Measurements from ENCODE around the gene PRDX1.
A peak's percentile ranks its signal among the peaks of the same experiment; 100 is the strongest.
"Not testable (repeated sequence)": the region's sequence is repeated elsewhere in the genome, so short reads cannot be mapped to it uniquely, and the experiment has no call there.

Gene PRDX1

GRCh38 chr1:45545019-45545493, 23.4 kb upstream of the PRDX1 start:
- DNase-seq (ENCODE audit: low spot score in 2 of 2) (no peak), ATAC-seq (peak; percentile 71)
- H3K4me3 Mint-ChIP-seq: no peak overlapping the region
- peaks cover 6% of the 10 kb centered on the region for H3K36me3 Mint-ChIP-seq
- no peaks in the 10 kb centered on the region for H3K9me3 Mint-ChIP-seq
- H3K27ac Mint-ChIP-seq: peak overlapping the region; percentile 56
- H3K4me1 Mint-ChIP-seq: peaks cover 31% of the 10 kb centered on the region

- Mint-ChIP-seq H3K27ac (peak overlapping the region; percentile 56), H3K4me3 (peak overlapping the region; percentile 51), H3K36me3 (peaks cover 6% of the 10 kb centered on the region), H3K9me3 (no peaks in the 10 kb centered on the region), H3K4me1 (peaks cover 31% of the 10 kb centered on the region)
- no peak for ATAC-seq
- no peak for DNase-seq (ENCODE audit: low spot score in 2 of 2)
These were observed 22.8 kb upstream of the PRDX1 start for GRCh38 chr1:45544530-45544929.

GRCh38 chr1:45543581-45544417, 22.1 kb upstream of the PRDX1 start:
- DNase-seq (ENCODE audit: low spot score in 2 of 2) (peak; percentile 42 to 79), ATAC-seq (peak; percentile 94)
- no peaks in the 10 kb centered on the region for H3K9me3 Mint-ChIP-seq
- H3K36me3 Mint-ChIP-seq: peaks cover 6% of the 10 kb centered on the region
- peak overlapping the region; percentile 6 for H3K27ac Mint-ChIP-seq
- H3K4me3 Mint-ChIP-seq: peak overlapping the region; percentile 51
- H3K4me1 Mint-ChIP-seq: peaks cover 31% of the 10 kb centered on the region

GRCh38 chr1:45542591-45542990, 20.9 kb upstream of the PRDX1 start:
- Mint-ChIP-seq H3K36me3 (peaks cover 6% of the 10 kb centered on the region), H3K4me1 (peaks cover 31% of the 10 kb centered on the region), H3K9me3 (no peaks in the 10 kb centered on the region), H3K4me3 (no peak overlapping the region), H3K27ac (no peak overlapping the region)
- DNase-seq (ENCODE audit: low spot score in 2 of 2): no peak
- no peak for ATAC-seq

- Mint-ChIP-seq H3K9me3 (no peaks in the 10 kb centered on the region), H3K4me1 (peaks cover 43% of the 10 kb centered on the region), H3K27ac (peak overlapping the region; percentile 44), H3K36me3 (peaks cover 6% of the 10 kb centered on the region), H3K4me3 (no peak overlapping the region)
- no peak for ATAC-seq
- DNase-seq (ENCODE audit: low spot score in 2 of 2): no peak
These were observed 19.5 kb upstream of the PRDX1 start for GRCh38 chr1:45541193-45541592.

- H3K27ac Mint-ChIP-seq: no peak overlapping the region
- H3K9me3 Mint-ChIP-seq: no peaks in the 10 kb centered on the region
- H3K36me3 Mint-ChIP-seq: peaks cover 6% of the 10 kb centered on the region
- no peak overlapping the region for H3K4me3 Mint-ChIP-seq
- no peak for ATAC-seq
- no peak for DNase-seq (ENCODE audit: low spot score in 2 of 2)
- peaks cover 18% of the 10 kb centered on the region for H3K4me1 Mint-ChIP-seq
These were observed 15.2 kb upstream of the PRDX1 start for GRCh38 chr1:45536886-45537285.

GRCh38 chr1:45535988-45536766, 14.5 kb upstream of the PRDX1 start:
- ATAC-seq: peak; percentile 97
- H3K9me3 Mint-ChIP-seq: no peaks in the 10 kb centered on the region
- H3K27ac Mint-ChIP-seq: peak overlapping the region; percentile 72
- peaks cover under 1% of the 10 kb centered on the region for H3K36me3 Mint-ChIP-seq
- H3K4me1 Mint-ChIP-seq: peaks cover 18% of the 10 kb centered on the region
- DNase-seq (ENCODE audit: low spot score in 2 of 2): no peak
- H3K4me3 Mint-ChIP-seq: no peak overlapping the region

GRCh38 chr1:45531873-45532272, 10.2 kb upstream of the PRDX1 start:
- no peaks in the 10 kb centered on the region for H3K9me3 Mint-ChIP-seq
- peak overlapping the region; percentile 26 for H3K27ac Mint-ChIP-seq

GRCh38 chr1:45530632-45531135, 9.0 kb upstream of the PRDX1 start:
- Mint-ChIP-seq H3K27ac (no peak overlapping the region), H3K9me3 (no peaks in the 10 kb centered on the region), H3K4me3 (no peak overlapping the region), H3K36me3 (no peaks in the 10 kb centered on the region), H3K4me1 (peaks cover 1% of the 10 kb centered on the region)
- no peak for ATAC-seq
- DNase-seq (ENCODE audit: low spot score in 2 of 2): no peak

More at GRCh38 chr1:45531873-45532272, 10.2 kb upstream of the PRDX1 start:
- no peak overlapping the region for H3K4me3 Mint-ChIP-seq
- ATAC-seq (no peak), DNase-seq (ENCODE audit: low spot score in 2 of 2) (no peak)
- H3K4me1 Mint-ChIP-seq: peaks cover 13% of the 10 kb centered on the region
- H3K36me3 Mint-ChIP-seq: no peaks in the 10 kb centered on the region

GRCh38 chr1:45526135-45526644, 4.5 kb upstream of the PRDX1 start:
- H3K4me1 Mint-ChIP-seq: peaks cover 24% of the 10 kb centered on the region
- DNase-seq (ENCODE audit: low spot score in 2 of 2): no peak
- no peak overlapping the region for H3K27ac Mint-ChIP-seq
- peaks cover 13% of the 10 kb centered on the region for H3K36me3 Mint-ChIP-seq
- H3K4me3 Mint-ChIP-seq: no peak overlapping the region
- no peak for ATAC-seq
- H3K9me3 Mint-ChIP-seq: no peaks in the 10 kb centered on the region

- H3K36me3 Mint-ChIP-seq: peaks cover 35% of the 10 kb centered on the region
- H3K4me3 Mint-ChIP-seq; ATAC-seq; H3K9me3 Mint-ChIP-seq; H3K27ac Mint-ChIP-seq; DNase-seq (ENCODE audit: low spot score in 2 of 2): not testable (repeated sequence)
- H3K4me1 Mint-ChIP-seq: peaks cover 31% of the 10 kb centered on the region
These were observed 2.3 kb upstream of the PRDX1 start for GRCh38 chr1:45523975-45524374.

- Mint-ChIP-seq H3K4me3 (peak overlapping the region; percentile 96), H3K27ac (peak overlapping the region; percentile 97), H3K4me1 (peaks cover 35% of the 10 kb centered on the region), H3K36me3 (peaks cover 40% of the 10 kb centered on the region)
- not testable (repeated sequence) for H3K9me3 Mint-ChIP-seq; DNase-seq (ENCODE audit: low spot score in 2 of 2)
- ATAC-seq: peak; percentile 27
These were observed 1.8 kb upstream of the PRDX1 start for GRCh38 chr1:45523516-45523915.

GRCh38 chr1:45522324-45523104, 830 bp upstream of the PRDX1 start:
- Mint-ChIP-seq H3K9me3 (no peaks in the 10 kb centered on the region), H3K4me3 (peak overlapping the region; percentile 96), H3K4me1 (peaks cover 37% of the 10 kb centered on the region), H3K27ac (peak overlapping the region; percentile 97), H3K36me3 (peaks cover 50% of the 10 kb centered on the region)
- ATAC-seq: peak; percentile 72
- DNase-seq (ENCODE audit: low spot score in 2 of 2): no peak

- peak overlapping the region; percentile 96 for H3K4me3 Mint-ChIP-seq
- peaks cover 44% of the 10 kb centered on the region for H3K4me1 Mint-ChIP-seq
- ATAC-seq; DNase-seq (ENCODE audit: low spot score in 2 of 2); H3K9me3 Mint-ChIP-seq: not testable (repeated sequence)
- H3K36me3 Mint-ChIP-seq: peaks cover 77% of the 10 kb centered on the region
- peak overlapping the region; percentile 97 for H3K27ac Mint-ChIP-seq
These were observed 1.9 kb downstream of the PRDX1 start for GRCh38 chr1:45519774-45520173.

All from stimulated activated effector memory CD8-positive, alpha-beta T cell treated with anti-CD3 and anti-CD28 coated beads, Interleukin-12 subunit alpha, Interleukin-12 subunit beta, amount 100 ng/mL, for 72 hours (primary cell).